Measurements from ENCODE around the gene IFITM5.
"Not testable (repeated sequence)": the region's sequence is repeated elsewhere in the genome, so short reads cannot be mapped to it uniquely, and the experiment has no call there.

The IFITM5 gene

DNA sequence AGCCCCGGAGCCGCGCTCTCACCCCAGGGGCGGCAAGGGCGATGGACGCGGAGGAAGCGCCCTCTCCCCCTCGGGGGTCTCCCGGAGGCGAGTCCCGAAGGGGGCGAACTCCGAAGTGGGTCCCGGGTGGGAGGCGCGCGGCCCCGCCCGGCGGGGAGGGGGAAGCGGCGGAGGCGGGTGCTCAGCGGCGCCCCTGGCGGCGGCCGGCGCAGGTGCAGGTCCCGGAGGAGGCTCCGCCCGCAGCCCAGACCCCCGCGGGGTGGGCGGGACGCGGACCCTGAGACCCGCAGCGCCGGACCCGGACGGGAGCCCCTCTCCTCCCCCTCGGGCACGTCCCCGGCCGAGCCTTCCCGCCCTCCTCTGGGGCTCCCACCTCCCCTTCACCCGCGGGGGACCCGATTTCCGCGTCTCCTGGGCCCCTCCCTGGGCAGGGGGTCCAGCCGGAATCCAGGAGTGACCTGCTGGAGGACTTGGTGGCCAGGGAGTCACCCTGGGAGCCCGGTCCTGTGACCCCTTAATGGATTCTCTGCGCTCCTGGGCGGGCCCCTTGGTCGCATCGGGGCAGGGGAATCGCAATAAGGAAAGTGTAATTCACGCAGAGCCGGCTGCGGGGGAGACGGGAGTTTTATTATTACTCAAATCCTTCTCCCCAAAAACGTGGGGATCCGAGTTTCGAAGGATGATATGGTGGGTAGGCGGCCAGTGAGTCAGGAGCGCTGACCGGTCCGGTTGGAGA, 11.9 kb upstream of the IFITM5 start:
- DNase-seq, result peak; percentile 77

DNA sequence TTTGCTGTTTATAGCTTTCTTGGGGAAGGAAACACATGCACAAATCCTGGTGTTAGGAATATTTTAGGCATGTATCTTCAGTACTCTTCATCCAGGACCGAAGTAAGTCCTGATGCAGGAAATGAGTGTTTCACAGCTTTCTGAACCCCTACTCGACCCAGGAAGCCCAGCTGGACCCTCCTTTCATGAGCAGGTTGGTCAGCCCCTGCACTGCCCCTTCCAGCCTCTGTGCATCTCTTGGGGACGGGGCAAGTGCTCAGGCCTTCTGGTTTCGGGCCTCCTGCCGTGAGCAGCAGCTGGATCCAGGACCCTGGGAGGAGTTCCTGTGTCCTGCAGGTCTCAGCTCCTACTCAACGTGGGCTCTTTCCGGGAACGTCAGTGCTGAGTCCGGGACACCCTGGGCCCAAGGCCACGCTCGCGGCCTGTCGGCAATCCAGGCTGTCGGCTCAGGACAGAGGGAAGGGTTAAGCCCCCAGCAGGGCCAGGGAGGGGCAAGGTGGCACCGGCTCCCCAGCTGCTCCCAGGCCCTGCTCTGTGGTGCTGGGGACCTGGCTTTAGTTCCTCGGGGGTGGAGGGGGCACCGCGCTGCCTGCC, 10.8 kb upstream of the IFITM5 start:
- not testable (repeated sequence) for DNase-seq

DNA sequence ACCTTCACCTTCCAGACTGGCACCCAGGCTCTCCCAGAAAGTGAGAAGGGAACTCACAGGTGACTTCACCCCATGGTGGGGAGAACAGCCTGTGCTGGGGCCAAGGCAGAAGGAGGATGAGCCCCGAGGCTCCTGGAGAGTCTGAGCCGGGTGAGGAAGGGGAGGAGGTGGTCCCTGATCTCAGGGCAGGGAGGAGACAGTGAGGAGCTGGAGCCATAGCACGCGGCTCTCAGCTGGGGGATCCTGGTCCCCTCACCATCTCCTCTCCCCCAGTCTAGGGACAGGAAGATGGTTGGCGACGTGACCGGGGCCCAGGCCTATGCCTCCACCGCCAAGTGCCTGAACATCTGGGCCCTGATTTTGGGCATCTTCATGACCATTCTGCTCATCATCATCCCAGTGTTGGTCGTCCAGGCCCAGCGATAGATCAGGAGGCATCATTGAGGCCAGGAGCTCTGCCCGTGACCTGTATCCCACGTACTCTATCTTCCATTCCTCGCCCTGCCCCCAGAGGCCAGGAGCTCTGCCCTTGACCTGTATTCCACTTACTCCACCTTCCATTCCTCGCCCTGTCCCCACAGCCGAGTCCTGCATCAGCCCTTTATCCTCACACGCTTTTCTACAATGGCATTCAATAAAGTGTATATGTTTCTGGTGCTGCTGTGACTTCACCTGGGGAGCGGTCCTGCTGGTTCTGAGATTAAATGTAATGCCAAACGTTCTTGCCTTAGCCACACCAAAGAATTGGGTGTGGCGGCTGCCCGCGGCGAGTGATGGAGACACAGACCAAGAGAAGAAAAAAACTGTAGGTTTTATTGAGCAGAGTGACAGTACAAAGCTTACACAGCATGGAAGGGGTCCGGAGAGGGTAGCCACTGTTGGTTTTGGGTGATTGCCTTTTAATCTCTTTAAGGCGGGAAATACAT, 9.7 kb upstream of the IFITM5 start:
- DNase-seq, result peak; percentile 68

DNA sequence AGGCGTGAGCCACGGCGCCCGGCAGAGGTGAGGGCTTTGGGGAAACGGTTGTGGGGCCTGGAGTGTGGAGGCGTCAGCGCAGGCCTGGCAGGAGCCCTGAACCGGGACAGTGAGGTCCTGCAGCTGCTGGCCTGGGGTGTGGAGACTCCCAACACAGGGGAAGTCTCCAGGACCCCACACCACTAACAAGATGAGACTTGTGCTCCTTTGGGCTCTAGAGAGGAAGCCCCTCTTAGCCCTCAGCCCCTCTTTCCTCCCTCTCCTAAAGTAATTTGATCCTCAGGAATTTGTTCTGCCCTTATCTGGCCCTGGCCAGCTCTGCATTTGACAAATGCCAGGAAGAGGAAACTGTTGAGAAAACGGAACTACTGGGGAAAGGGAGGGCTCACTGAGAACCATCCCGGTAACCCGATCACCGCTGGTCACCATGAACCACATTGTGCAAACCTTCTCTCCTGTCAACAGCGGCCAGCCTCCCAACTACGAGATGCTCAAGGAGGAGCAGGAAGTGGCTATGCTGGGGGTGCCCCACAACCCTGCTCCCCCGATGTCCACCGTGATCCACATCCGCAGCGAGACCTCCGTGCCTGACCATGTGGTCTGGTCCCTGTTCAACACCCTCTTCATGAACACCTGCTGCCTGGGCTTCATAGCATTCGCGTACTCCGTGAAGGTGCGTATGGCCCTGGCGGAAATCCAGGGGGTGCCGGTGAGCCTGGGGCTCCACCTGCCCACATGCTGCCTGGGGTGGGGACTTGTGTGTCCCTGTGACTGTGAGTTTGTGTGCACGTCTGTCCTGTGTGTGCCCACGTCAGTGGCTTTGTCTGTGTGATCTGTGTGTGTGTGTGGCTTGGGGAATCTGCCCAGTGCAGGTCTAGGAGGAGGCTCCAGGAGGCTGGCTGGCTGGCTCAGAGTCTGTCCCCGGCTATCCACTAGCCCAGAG, 8.7 kb upstream of the IFITM5 start, which contains the start of gene IFITM2:
IFITM2 (plus strand) TSS at position 51 of the 943 bp plus-strand sequence; CDS start at position 428, 377 bp downstream.
- DNase-seq, result peak; percentile 77

DNA sequence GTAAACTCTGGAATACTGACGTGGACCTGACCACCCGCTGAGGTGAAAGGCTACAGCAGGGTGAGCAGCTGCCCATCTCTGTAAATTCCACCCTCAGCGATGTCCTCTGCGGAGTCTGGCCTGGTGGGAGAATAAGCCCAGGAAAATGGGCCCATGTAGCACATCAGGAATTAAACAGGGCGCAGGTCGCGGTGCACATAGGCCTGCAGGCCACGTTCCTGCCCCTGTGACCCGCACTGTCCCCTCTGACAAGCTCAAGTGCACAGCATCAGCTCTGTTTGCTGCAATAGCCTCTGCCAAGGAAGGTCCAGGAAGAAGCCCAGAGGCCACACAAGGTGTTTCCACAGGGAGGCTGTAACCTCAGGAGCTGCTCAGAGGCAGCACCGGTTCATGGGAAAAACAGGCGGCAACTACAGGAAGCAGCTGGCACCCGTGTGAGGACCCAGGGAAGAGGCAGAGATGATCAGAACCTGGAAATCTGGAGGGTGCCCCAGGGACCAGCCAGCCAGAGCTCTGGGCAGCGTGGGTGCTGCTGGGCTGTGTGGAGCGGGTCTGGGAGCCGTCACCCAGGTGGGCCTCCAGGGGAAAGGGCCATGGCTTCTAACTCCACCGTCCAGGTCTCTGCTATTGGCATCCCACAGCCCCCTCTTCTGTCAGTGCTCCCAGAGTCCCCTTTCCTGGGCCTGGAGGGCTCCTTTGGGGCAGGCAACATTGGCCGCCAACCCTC, 7.5 kb upstream of the IFITM5 start:
- DNase-seq, result no peak

DNA sequence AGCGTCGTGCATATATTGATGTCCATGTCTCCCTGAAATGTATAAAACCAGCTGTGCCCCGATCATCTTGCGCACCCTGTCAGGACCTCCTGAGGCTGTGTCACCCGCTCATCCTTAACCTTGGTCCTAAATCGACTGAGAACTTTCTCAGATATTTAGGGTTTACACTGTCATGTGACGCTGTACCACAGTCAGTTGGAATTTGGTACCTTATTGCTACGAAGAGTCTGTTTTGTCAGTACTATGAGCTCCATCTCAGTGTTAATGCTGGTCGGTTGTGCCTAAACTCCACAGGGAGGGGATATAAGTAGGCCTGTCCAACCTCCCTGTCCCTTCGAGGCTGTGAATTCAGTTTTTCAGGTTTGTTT, 6.5 kb upstream of the IFITM5 start:
- DNase-seq, result no peak

DNA sequence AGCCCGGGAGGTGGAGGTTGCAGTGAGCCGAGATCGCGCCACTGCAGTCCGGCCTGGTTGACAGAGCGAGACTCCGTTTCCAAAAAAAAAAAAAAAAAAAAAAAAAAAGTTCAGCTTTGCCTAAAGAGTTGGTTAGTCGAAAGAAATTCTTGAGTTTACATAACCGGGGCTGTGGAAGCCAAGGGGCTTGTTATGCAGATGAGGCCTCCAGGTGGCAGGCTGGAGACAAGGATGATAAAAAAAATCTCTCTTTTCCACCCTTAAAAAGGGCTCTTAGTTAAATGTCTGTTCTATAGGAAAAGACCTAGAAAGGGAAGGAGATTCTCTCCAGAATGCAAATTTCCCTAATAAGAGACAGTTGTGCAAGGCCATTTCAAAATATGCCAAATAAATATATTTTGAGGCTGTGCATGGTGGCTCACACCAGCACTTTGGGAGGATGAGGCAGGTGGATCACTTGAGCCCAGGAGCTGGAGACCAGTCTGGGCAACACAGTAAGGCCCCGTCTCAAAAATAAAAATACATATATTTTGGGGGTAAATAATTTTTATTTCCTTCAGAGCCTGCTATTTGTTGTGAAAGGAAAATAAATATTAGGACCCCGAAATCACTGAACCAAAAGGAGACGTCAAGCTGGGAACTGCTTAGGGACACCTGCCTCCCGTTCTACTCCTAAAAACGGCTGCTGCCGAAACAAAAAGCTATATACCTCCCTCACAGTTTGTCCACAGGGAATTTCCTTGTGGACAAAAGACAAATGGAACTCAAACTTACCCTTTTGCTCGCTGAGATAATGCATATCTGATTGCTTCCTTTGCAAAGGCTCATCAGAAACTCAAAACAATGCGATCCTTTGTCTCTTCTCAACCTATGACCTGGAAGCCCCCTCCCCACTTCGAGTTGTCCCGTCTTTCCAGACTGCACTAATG, 5.9 kb upstream of the IFITM5 start:
- DNase-seq, result peak; percentile 83

DNA sequence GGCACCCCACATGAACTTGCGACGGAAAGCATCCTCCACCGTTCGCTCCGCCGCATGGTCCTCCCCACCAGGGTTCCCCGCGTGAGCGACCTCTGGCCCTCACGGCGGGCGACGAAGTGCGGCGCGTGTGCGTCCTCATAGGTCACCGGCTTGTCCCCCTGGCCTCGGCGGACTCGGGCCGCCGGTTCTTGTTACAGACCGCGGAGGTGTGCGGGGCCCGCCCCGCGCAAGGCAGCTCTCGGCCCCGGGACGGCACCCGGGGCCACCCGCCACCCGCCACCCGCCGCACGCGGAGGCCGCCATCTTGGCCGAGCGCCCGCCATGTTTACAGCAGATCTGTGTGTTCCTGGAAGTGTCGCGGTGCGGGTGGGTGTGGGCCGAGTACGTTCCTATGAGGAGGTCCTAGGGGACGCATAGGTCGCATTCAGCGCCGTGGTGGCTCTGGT, 4.8 kb upstream of the IFITM5 start:
- no peak for DNase-seq

DNA sequence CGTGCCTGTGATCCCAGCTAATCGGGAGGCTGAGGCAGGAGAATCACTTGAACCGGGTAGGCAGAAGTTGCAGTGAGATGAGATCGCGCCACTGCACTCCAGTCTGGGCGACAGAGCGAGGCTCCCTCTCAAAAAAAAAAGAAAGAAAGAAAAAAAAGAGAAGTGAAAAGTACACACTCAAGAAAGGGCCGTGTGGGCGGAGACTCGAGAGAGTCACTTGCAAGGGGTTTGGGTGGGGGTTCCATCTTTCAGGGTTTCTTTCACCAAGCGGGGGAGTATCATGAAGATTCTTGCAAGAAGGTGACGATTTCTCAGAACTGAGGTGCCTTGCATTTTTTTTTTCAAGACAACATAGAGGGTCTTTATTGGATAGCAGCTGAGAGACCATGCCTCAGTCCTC, 4.0 kb upstream of the IFITM5 start:
- no peak for DNase-seq

DNA sequence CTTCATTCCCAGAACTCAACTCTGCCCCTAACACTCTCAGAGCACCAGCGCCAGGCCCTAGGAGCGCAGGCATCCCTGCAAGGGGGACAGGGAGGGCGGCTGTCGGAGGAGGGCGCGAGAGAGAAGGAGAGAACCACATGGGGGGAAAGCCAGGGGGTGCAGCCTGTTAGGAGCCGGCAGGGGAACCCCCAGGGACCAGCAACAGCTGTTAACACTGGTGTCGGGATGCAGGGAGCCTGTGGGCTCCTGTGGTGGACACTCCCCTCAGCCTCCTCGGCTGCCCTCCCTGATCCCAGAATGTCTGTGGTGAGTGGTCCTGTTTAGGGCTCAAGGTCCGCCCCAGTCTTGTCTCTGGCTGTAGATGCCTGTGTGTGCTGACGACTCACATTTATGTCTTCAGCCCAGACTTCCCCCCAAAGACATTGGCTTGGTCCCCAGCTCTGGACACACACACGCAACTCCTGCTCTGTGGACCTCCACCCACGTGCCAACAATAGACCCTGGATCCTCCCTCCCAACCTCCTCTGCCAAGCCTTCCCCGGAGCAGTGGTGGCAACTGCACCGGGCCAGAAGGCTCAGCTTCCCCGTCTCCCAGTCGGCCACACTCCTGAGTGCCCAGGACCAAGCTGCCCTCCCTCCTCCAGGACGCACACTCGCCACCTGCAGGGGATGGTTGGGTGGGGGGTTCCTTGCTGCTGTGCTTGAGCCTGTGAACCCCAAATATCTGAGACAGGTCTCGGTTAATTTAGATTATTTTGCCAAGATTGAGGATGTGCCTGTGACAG, 817 bp upstream of the IFITM5 start:
- DNase-seq, result peak; percentile 69

DNA sequence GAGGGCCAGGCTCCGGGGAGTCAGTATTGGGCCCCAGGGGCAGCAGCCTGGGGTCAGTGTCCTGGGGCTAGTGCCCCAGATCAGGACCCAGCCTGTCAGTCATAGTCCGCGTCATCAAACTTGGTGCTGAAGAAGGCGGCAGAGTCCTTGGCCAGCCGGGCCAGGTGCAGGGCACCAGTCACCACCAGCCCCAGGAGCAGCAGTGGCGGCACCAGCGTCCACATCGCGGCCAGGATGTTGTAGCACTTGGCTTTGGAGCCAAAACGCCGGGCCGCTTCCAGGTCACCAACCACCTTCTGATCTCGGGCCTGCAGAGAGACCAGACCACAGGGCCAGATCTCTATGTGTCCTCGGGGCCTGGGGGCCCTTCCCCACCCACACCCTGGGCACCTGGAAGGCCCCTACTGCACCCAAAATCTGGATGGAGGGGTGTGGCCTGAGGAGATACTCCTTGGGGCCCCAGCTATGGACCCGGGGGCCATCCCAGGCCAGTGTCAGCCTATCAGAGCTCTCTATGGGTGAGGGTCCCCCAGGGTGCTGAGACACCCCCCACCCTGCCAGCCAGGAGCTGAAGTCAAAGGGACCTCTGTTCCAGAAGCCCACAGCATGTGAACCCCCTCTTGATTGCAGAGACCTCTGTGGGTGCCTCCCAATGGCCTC, 790 bp downstream of the IFITM5 start:
- DNase-seq, result peak; percentile 64

DNA sequence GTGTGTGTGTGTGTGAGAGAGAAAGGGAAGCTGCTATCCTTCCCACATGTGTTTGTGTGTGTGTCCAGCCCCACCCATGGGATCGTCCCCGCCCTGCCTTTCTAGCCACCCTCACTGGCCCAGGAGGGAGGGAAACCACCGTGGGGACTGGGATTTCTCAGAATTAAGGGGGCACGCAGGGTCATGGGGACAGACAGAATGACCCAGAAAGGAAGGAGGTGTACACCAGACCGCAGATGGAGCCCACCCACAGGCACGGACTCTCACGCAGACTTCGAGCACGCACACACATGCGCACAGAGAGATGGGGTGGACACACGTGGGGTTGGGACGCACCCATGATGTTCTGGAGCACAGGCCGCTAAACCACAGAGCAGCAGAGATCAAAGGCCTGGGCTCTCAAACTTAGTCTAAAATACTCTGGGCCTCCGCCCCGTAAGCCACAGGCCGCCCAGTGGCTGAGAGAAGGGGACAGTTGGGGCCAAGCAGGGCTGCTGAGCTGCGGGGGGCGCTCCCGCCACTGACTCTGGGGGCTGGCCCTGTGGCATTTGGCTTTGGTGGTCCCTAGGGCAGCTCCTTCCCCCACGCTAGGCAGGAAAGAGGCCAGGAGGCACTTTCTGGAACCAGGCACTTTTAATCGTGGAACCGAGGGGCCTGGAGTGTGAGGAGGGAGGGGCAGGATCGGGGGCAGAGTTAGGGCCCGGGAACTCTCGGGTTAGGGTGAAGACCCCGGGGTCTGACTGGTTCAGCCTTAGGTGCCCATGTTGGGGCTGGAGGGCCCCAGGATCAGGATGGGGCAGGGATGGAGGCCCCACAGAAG, 1.5 kb downstream of the IFITM5 start:
- peak; percentile 75 for DNase-seq

DNA sequence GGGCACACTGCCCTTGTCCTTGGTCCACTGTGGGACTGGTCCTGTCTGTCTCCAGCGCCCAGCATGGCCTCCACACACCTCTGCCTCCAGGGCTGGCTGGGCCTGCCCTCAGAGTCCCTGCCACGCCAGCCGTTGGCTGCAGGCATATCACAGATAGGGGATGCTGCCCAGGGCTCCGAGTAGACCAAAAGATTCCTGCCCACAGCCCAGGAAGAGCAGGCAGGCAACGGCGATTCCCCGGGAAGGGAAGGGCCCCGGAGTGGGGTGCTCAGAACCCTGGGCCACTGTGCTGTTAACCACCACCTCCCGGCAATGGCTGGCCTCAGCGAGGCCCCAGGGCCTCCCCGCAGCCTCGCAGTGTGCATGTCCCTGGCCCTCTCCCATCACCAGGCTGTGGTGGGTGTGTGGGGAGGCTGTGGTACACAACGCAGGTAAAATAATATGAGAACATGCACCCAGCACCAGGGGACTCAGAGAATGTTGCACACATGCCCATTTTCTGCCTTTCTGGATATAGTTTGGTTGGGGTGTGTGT, 2.2 kb downstream of the IFITM5 start:
- no peak for DNase-seq

DNA sequence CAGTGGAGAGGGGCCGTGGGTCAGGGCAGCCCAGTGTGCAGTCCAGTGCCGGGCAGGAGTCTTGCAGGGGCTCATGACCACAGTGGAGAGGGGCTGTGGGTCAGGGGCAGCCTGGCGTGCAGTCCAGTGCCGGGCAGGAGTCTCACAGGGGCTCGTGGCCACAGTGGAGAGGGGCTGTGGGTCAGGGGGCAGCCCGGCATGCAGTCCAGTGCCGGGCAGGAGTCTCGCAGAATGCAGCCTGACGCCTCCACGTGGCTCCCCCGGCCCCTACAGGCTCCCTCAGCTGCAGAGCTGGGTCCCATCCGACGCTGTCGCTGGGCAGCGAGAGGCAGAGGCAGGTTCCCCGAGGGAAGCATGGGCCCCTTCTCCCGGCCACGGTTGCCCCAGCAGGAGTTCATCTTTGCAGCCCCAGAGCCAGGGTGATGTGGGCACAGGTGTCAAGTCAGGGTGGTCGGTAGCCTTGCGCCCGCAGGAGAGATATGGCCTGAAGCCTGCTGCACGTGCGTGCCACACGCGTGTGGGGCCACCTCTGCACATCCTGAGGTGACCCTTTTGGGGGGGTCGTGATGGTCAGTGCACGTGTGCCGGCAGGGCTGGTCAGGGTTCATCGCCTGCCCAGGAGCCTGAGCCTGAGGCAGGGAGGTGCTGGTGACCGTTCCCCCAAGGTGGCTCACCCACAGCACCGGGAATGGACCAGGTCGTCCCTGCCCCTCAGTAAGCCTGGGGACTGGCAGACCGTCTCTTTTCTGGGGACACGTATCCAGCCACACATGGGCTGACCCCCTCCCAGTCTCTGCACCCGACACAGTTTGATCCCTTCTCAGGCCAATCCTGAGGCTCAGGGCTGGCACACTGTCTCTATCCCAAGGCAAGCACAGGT, 2.9 kb downstream of the IFITM5 start:
- DNase-seq, result peak; percentile 64

DNA sequence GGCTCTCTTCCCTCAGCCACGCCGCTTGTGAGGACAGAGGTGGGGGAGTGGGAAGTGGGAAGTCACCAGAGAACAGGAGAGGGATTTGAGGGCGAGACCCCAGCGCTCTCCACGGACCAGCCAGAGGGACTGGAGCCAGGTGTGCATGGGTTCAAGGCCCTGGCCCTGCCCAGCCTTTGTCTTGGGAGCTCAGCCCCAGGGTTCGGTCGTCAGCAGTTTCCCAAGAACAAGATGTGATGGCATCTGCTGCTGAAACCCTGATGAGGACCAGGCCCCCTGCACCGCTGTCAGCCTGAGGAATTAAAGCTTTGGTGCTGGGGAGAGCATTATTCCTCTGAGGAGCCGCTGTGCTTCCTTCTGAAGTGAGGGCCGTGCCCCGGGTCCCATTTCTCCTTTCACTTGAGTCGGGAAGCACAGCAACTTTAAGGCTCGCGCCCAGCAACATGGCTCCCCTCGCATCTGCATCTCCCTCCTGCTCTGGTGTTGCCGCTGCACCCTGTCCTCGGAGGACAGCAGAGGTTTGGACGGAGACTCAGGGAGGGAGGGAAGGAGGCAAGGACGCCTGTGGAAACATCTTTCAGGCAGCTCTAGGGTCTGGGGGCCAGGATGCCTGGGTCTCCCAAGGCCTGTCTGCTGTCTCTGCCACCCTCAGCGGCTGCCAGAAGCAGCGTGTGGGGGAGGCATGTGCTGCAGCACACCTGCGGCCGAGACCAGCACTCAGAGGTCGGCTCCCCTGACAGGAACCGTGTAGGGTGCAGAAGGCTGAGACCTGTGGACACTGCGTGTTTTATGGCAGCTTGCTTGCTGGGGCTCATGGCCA, 3.8 kb downstream of the IFITM5 start:
- peak; percentile 62 for DNase-seq

DNA sequence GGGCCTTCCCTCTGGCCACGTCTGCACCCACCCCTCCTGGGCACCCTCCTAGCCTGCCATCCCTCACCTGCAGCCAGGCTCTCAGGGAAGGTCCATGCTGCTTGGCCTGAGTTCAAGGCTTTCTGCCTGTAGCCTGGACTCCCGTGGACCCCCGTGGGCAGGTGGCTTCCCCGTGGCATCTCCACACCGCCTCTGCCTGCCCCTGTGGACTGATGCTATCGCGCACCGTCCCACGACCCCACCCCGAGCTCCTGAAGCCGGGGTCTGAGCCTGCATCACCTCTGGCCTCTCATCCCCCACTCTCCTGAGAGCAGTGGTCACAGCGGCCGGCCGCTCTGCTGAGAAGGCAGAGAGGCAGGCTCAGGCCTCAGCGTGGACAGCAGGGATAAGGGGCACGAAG, 4.5 kb downstream of the IFITM5 start:
- peak; percentile 61 for DNase-seq
